ENCODE measurements around the gene SLC12A7. TPM values are rescaled to one million over a fixed set of nuclear protein-coding genes. Genes with fewer than 3 reads are reported as not detected.
A peak's percentile ranks its signal among the peaks of the same experiment; 100 is the strongest.

SLC12A7 gene
- total and polyA plus RNA-seq, 2 of the 13 experiments (the other 11 are each of a cell fraction or from before 2014, with no cell fraction given) = 14.0 to 18.5 TPM

- TF ChIP-seq MTA1 (CRISPR knock-in tag; IDR thresholded peaks at IDR 0.05; ENCODE audit: borderline replicate concordance) (no peak), ZNF124 (CRISPR knock-in tag; IDR thresholded peaks at IDR 0.05) (no peak), ZFY (CRISPR knock-in tag; IDR thresholded peaks at IDR 0.05) (no peak), HNF4G (IDR thresholded peaks at IDR 0.05; ENCODE audit: borderline replicate concordance, low read depth, low read length) (no peak), HNF4G (CRISPR knock-in tag; IDR thresholded peaks at IDR 0.05; ENCODE audit: borderline replicate concordance, low read depth) (no peak), GABPA (IDR thresholded peaks at IDR 0.05; ENCODE audit: low read depth, low read length) (no peak), GABPA (CRISPR knock-in tag; IDR thresholded peaks at IDR 0.05; ENCODE audit: low read depth) (no peak), PREB (CRISPR knock-in tag; IDR thresholded peaks at IDR 0.05) (no peak), GLMP (CRISPR knock-in tag; IDR thresholded peaks at IDR 0.05; ENCODE audit: borderline replicate concordance) (no peak), CEBPB (IDR thresholded peaks at IDR 0.05; ENCODE audit: borderline replicate concordance, low read depth, low read length) (no peak)
Observed at GRCh38 chr5:1159341-1159675, 47.4 kb upstream of the SLC12A7 start (continued).

GRCh38 chr5:1158647-1159340 lies 46.9 kb upstream of the SLC12A7 start:
- H3K4me3 ChIP-seq (replicated peaks in 1 of 3; ENCODE audit: insufficient read depth in 1 of 3, low read depth in 2 of 3, low read length in 3 of 3) = no peak overlapping the region
- TF ChIP-seq MAFK (conservative IDR thresholded peaks at IDR 0.05 in 1 of 2, IDR thresholded peaks at IDR 0.05 in 1 of 2; ENCODE audit: low read length in 2 of 2) (0 out of 4 replicates have a peak, but pooled peaks of 1 of the 2 experiments have one; percentile 2), TEF (CRISPR knock-in tag; IDR thresholded peaks at IDR 0.05) (no peak)
- BruUV-seq (replicated peaks) = no TSS peak
- H3K27me3 ChIP-seq (ENCODE audit: control insufficient read depth in 1 of 2, insufficient read depth in 2 of 2, low read length in 2 of 2) = peaks cover 6 to 62% of the 10 kb centered on the region in 2 experiments; a peak in 4 of 5 replicates
- in situ Hi-C loops (cut with HindIII; ENCODE audit: extremely low pct_ligation_motif_present, low pct_unique_long_range_greater_than_20kb) = no loop called here
- WGBS (ENCODE audit: low lambda C conversion rate) = 33% methylated on average over 15 of the region's 20 CpGs
- H3K9ac ChIP-seq (ENCODE audit: insufficient read depth, low read depth, low read length) = no peak overlapping the region
- FAIRE-seq (no peak), DNase-seq (ENCODE audit: low spot score) (no peak), ATAC-seq (no peak)
- H3K36me3 ChIP-seq (replicated peaks in 1 of 2; ENCODE audit: control insufficient read depth in 1 of 2, insufficient read depth in 2 of 2, low read length in 2 of 2) = no peaks in the 10 kb centered on the region
- H3K79me2 ChIP-seq (ENCODE audit: insufficient read depth, low read length) = no peaks in the 10 kb centered on the region
- H3K4me1 ChIP-seq (ENCODE audit: insufficient read depth, low read length) = peaks cover 67% of the 10 kb centered on the region
- intact Hi-C loops (cut with micrococcal nuclease; ENCODE audit: unreplicated experiment) = no loop called here
- H2AFZ ChIP-seq (ENCODE audit: low read length) = no peak overlapping the region
- no peak overlapping the region for H3K27ac ChIP-seq (ENCODE audit: extremely low read length, insufficient read depth, low read length)
- H4K20me1 ChIP-seq (ENCODE audit: insufficient read depth, low read length) = 0 out of 2 replicates have a peak, but pooled peaks cover 3% of the 10 kb centered on the region
- H3K4me2 ChIP-seq (ENCODE audit: low read depth, low read length) = no peak overlapping the region
- POLR2A ChIA-PET = no interaction called here
- no peaks in the 10 kb centered on the region for H3K9me3 ChIP-seq (ENCODE audit: low read length)
- CTCF ChIA-PET (ENCODE audit: low intra/inter-chr PET ratio, low total read pairs) = no interaction called here
